Spinal cord (tissue), 10 donors: ENCODE results near the gene GKN2. TPM values are rescaled to one million over a fixed set of nuclear protein-coding genes. Genes with fewer than 3 reads are reported as not detected.

Experiments used
- DNase-seq, 6 donors: peaks; one replicate each; pipeline versions ENCODE4 v3.0.0 to v3.0.0-alpha.2; 2013 to 2015; ENCODE audit warnings: low spot score in 6 of 6, low read depth in 4 of 6
- H3K27ac ChIP-seq: one replicate; pipeline ENCODE4 v1.5.1; 2013; ENCODE audit warnings: low read depth, low read length, control low read depth
- H3K27me3 ChIP-seq: one replicate; pipeline ENCODE4 v1.6.1; 2013; ENCODE audit warnings: low read length; ENCODE audit not compliant: control insufficient read depth, insufficient read depth
- H3K36me3 ChIP-seq: one replicate; pipeline ENCODE4 v1.6.1; 2013; ENCODE audit warnings: low read length; ENCODE audit not compliant: control insufficient read depth, insufficient read depth
- H3K4me1 ChIP-seq: one replicate; pipeline ENCODE4 v1.6.1; 2013; ENCODE audit warnings: low read length; ENCODE audit not compliant: control insufficient read depth, insufficient read depth
- H3K4me3 ChIP-seq: one replicate; pipeline ENCODE4 v1.5.1; 2013; ENCODE audit warnings: low read depth, low read length, control low read depth
- H3K9me3 ChIP-seq: one replicate; pipeline ENCODE4 v1.6.1; 2013; ENCODE audit warnings: low read length; ENCODE audit not compliant: control insufficient read depth, insufficient read depth
- WGBS: methylation state at CpG from one replicate; pipeline ENCODE4 v1.1.5; 2013; ENCODE audit warnings: missing lambda C conversion rate; ENCODE audit not compliant: insufficient coverage; 5-methylcytosine and 5-hydroxymethylcytosine counted together
- polyA plus RNA-seq, 2 donors: library from polyadenylated mRNA; unstranded; fragments of 120-200 nt; gene quantifications; one replicate each; pipeline ENCODE4 v1.2.1, GENCODE V29; 2013; ENCODE audit not compliant: insufficient read length in 2 of 2
- total RNA-seq, 2 donors: library from RNA; depleted of rRNA in 1 of 2; stranded (reverse); fragments of 120-200 nt in 1 of 2; fragments of >200 nt in 1 of 2; gene quantifications; one replicate each; pipeline versions ENCODE4 v1.2.3 to v1.2.4, GENCODE V29; 2013 to 2014
- donor health status: healthy.

Gene GKN2
- total and polyA plus RNA-seq, 4 donors = not detected

DNA sequence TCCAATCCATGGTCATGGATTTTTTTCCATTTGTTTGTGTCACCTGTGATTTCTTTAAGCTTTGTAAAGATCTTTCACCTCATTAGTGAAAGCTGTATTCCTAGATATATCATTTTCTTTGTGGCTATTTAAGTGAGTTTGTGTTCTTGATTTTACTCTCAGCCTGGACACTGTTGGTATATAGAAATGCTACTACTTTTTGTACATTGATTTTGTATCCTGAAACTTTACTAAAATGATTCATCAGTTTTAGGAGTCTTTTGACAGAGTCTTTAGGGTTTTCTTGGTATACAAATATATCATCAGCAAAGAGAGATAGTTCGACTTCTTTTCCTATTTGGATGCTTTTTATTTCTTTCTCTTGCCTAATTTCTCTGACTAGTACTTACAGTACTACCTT lies 12.3 kb downstream of the GKN2 start:
- WGBS = no CpG with 5 or more reads among the region's 1 CpG
- Histone ChIP-seq H3K36me3 (no peaks in the 10 kb centered on the region), H3K4me1 (peaks cover 8% of the 10 kb centered on the region), H3K9me3 (no peaks in the 10 kb centered on the region), H3K4me3 (no peak overlapping the region), H3K27ac (no peak overlapping the region), H3K27me3 (no peaks in the 10 kb centered on the region)
- DNase-seq = no peak

DNA sequence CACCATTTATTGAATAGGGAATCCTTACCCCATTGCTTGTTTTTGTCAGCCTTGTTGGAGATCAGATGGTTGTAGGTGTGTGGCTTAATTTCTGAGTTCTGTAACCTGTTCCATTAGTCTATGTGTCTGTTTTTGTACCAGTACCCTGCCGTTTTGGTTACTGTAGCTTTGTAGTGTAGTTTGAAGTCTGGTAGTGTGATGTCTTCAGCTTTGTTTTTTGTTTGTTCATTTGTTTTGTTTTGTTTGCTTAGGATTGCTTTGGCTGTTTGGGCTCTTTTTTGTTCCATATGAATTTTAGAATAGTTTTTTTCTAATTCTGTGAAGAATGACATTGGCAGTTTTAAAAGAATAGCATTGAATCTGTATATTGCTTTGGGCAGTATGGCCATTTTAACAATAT lies 12.7 kb downstream of the GKN2 start:
- H3K27me3 ChIP-seq = no peaks in the 10 kb centered on the region
- DNase-seq = no peak
- H3K9me3 ChIP-seq = no peaks in the 10 kb centered on the region
- peaks cover 8% of the 10 kb centered on the region for H3K4me1 ChIP-seq
- no peak overlapping the region for H3K4me3 ChIP-seq
- H3K36me3 ChIP-seq = no peaks in the 10 kb centered on the region
- WGBS = 100% methylated on average over 1 of the region's 1 CpG
- H3K27ac ChIP-seq = no peak overlapping the region

- Histone ChIP-seq H3K4me3 (no peak overlapping the region), H3K4me1 (peaks cover 5% of the 10 kb centered on the region), H3K36me3 (no peaks in the 10 kb centered on the region), H3K27ac (no peak overlapping the region), H3K27me3 (no peaks in the 10 kb centered on the region), H3K9me3 (no peaks in the 10 kb centered on the region)
- no peak for DNase-seq
- no CpG with 5 or more reads among the region's 3 CpGs for WGBS
Observed at GRCh38 chr2:68938938-68939337, 13.8 kb downstream of the GKN2 start.

GRCh38 chr2:68937346-68938055 lies 15.2 kb downstream of the GKN2 start:
- Histone ChIP-seq H3K4me1 (no peaks in the 10 kb centered on the region), H3K27me3 (no peaks in the 10 kb centered on the region), H3K4me3 (no peak overlapping the region), H3K9me3 (no peaks in the 10 kb centered on the region), H3K36me3 (no peaks in the 10 kb centered on the region), H3K27ac (no peak overlapping the region)
- DNase-seq = no peak
- 74% methylated on average over 2 of the region's 5 CpGs for WGBS

DNA sequence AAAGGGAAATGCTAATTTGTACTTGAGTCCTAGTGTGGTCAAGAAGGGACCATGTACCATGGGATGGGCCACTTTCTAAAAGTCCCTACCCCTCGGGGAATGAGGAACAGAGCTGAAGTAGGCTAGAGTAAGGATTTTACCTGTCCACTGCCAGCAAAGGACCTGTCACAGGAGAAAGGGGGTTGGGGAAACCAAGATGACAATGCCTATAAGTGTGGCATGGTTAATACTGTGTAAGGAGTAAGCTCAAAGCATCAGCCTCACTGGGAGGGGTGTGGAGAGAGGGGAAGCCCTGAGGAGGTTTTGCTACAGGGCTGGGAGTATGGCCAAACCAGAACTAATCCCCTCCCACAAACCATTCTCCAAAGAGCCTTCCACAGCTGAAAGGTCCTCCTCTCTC lies 15.8 kb downstream of the GKN2 start:
- Histone ChIP-seq H3K4me3 (no peak overlapping the region), H3K9me3 (no peaks in the 10 kb centered on the region), H3K27me3 (no peaks in the 10 kb centered on the region), H3K36me3 (no peaks in the 10 kb centered on the region), H3K27ac (no peak overlapping the region), H3K4me1 (no peaks in the 10 kb centered on the region)
- WGBS = no CpG with 5 or more reads among the region's 1 CpG
- no peak for DNase-seq

DNA sequence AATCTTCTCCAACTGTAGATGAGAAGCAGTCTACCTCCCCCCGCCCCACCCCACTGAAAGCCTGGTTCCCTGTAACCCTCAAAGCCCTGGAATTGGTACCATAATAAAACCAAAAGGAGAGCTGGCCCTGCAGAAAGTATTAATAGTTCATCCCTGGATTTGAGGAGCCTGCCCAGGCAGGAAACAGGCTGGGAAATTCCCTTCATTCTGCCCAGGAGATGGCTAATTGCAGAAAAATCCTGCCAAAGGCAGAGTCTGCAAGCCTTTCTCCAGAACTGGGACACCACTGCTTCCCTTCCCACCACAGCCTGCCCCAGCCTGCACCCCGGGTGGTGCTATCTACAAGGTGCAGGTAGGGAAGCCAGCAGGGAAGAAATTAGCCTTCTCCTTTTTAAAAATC lies 16.3 kb downstream of the GKN2 start:
- Histone ChIP-seq H3K27me3 (no peaks in the 10 kb centered on the region), H3K9me3 (no peaks in the 10 kb centered on the region), H3K27ac (no peak overlapping the region), H3K4me3 (no peak overlapping the region), H3K36me3 (no peaks in the 10 kb centered on the region), H3K4me1 (no peaks in the 10 kb centered on the region)
- DNase-seq = no peak
- WGBS = 90% methylated on average over 1 of the region's 2 CpGs

- no peaks in the 10 kb centered on the region for H3K27me3 ChIP-seq
- DNase-seq = no peak
- H3K9me3 ChIP-seq = no peaks in the 10 kb centered on the region
- WGBS = 91% methylated on average over 5 of the region's 5 CpGs
- no peaks in the 10 kb centered on the region for H3K36me3 ChIP-seq
- H3K4me3 ChIP-seq = no peak overlapping the region
- no peak overlapping the region for H3K27ac ChIP-seq
- no peaks in the 10 kb centered on the region for H3K4me1 ChIP-seq
Observed at GRCh38 chr2:68935471-68935870, 17.2 kb downstream of the GKN2 start.

- no peaks in the 10 kb centered on the region for H3K9me3 ChIP-seq
- no CpG with 5 or more reads among the region's 3 CpGs for WGBS
- no peak overlapping the region for H3K4me3 ChIP-seq
- no peaks in the 10 kb centered on the region for H3K27me3 ChIP-seq
- no peaks in the 10 kb centered on the region for H3K4me1 ChIP-seq
- no peak for DNase-seq
- no peak overlapping the region for H3K27ac ChIP-seq
- H3K36me3 ChIP-seq = no peaks in the 10 kb centered on the region
Observed at GRCh38 chr2:68934021-68934420, 18.7 kb downstream of the GKN2 start.

DNA sequence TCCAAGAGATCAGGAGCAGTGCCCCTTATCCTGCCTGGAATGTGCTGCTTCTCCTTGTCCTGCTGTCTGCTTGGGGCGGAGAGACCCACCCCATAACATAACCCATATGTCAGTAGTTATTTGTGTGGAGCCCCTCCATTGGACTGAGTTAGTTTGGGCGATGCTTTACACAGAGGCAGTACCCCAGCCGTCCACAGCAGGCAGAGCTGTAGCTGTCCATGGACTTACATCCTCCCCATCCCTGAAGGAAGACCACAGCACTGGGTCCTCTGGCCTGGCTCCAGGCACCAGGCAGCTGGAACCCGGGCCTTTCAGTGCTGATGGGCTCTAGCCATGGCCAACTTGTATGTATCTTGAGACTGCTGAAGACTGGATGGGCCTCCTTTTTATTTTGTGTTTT lies 20.3 kb downstream of the GKN2 start:
- H3K4me1 ChIP-seq = no peaks in the 10 kb centered on the region
- no peaks in the 10 kb centered on the region for H3K36me3 ChIP-seq
- no peak for DNase-seq
- no peak overlapping the region for H3K4me3 ChIP-seq
- H3K27me3 ChIP-seq = no peaks in the 10 kb centered on the region
- WGBS = no CpG with 5 or more reads among the region's 4 CpGs
- no peaks in the 10 kb centered on the region for H3K9me3 ChIP-seq
- H3K27ac ChIP-seq = no peak overlapping the region

DNA sequence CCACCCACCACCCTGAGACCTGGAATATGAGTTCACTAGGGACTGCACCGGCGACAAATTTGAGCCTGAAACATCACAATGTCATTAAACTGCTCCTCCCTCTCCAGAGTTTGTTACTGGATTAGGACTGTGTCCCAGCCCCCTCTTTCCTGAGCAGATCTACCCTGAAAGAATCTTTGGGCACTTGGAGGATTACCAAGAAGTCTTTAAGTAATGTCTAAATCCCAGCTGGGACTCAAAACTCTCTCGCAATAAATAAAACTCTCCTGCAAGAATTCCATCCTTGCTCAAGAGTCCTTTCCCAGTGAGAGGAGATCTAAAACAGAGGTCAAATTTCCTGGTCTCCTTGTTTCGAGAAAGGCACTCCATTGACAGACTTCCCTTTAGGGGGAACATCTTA lies 20.9 kb downstream of the GKN2 start:
- Histone ChIP-seq H3K27me3 (no peaks in the 10 kb centered on the region), H3K9me3 (no peaks in the 10 kb centered on the region), H3K4me1 (no peaks in the 10 kb centered on the region), H3K27ac (no peak overlapping the region), H3K4me3 (no peak overlapping the region), H3K36me3 (no peaks in the 10 kb centered on the region)
- DNase-seq = no peak
- 70% methylated on average over 1 of the region's 4 CpGs for WGBS
